Left hindlimb (tissue), 1 donor: ENCODE data around the gene ADAMTS18.
"Not testable (repeated sequence)": the region's sequence is repeated elsewhere in the genome, so short reads cannot be mapped to it uniquely, and the experiment has no call there.

Experiments used
- DNase-seq: peaks from one replicate; pipeline ENCODE4 v3.0.0-alpha.2; 2018

Gene ADAMTS18

DNA sequence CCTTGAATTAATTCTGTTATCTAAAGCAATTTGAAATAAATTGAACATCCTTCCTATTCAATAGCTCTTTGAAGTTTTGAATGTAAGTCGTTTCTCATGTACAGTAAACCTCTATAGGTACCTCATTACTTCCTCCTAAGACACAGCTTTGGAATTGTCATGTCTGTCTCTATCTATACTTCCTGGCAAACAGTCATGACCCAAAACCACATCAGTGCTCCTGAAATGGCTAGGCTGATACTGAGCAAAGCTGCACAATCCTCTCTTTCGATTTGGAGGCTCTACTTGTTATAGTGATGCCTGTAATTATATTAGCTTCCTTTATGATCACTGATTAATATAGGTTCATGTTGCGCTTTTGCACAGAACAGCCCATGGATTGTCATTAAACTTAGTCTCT, 110.1 kb downstream of the ADAMTS18 start:
- no peak for DNase-seq

DNA sequence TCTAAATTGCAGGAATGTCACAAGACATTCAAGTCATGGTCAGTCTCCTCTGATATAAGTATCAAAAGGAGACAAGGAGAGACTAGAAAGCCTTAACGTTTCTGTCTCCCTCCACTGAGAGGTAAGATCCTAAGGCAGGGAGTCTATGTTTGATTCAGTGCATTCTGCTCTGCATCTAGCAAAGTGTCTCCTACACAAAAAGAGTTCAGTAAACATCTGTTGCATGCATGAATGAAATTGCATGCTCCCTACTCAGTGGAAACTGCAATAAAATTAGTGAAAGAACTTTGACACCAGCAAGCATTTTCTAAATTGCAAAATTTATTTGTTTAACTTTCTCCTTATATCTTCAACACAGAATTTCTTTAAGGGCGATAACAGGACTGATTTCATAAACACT, 111.1 kb downstream of the ADAMTS18 start:
- no peak for DNase-seq

DNA sequence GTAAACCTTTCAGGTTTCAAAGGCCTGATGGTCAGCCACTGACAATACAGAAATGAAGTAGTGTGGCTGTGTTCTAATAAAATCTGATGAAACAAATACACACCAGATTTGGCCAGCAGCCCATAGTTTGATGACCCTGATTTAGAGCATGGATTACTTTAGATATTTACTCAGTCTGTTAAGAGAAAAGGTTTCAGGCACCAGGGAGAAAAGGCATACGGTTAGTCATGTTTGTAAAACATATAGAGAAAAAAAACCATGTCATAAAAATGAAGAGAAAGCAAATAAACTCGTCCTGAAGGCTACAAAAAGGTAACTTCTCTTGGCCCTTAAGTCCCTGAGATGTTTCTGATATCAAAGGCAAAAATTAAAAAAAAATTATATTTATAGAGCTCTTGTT, 112.1 kb downstream of the ADAMTS18 start:
- no peak for DNase-seq

DNA sequence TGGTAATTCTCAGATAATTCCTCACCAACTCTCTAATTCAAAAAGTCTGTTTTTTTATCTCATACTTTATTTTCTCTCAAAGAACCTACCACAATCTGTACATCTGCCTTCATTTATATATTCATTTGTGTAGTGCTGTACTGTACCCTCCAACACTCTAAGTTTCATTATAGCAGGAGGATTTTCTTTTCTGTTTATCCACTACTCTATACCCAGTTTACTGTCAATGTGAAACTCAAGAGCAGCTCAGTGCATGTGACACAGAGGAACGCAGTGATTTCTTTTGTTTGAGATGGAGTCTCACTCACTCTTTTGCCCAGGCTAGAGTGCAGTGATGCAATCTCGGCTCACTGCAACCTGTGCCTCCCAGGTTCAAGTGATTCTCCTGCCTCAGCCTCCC, 117.8 kb downstream of the ADAMTS18 start:
- no peak for DNase-seq

DNA sequence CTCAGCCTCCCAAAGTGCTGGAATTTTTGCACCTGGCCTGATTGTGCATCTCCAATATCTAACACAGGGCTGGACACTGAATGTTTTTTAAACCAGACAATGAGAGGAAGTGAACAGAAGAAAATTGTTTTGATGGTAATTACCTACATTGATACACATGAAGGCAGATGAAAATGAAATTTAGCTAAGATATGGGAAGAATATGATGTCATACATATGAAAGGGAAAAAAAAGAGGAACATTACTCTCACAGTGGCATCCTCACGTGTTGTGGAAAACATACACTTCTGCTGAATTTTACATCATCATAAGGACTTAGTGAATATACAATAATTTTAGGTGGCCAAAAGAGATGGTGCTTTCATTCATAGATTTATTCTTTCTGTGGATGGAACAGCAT, 124.0 kb downstream of the ADAMTS18 start:
- no peak for DNase-seq

DNA sequence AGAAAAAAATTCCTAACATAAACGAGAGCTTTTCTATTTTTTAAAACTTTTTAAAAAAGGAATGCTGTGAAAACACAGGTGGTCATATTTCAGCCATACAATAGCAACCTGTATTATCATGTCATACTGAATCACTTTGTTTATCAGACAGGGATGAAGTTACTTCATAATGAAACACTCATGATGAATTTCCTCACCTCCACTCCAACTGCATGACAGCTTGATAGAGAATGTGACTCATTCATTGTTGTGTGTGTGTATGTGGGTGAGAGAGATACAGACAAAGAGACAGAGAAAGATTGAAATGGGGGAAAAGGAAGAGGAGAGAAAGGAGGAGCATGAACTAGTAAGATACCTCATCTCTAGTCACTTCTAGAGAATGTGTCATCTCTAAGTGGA, 126.7 kb downstream of the ADAMTS18 start:
- no peak for DNase-seq

DNA sequence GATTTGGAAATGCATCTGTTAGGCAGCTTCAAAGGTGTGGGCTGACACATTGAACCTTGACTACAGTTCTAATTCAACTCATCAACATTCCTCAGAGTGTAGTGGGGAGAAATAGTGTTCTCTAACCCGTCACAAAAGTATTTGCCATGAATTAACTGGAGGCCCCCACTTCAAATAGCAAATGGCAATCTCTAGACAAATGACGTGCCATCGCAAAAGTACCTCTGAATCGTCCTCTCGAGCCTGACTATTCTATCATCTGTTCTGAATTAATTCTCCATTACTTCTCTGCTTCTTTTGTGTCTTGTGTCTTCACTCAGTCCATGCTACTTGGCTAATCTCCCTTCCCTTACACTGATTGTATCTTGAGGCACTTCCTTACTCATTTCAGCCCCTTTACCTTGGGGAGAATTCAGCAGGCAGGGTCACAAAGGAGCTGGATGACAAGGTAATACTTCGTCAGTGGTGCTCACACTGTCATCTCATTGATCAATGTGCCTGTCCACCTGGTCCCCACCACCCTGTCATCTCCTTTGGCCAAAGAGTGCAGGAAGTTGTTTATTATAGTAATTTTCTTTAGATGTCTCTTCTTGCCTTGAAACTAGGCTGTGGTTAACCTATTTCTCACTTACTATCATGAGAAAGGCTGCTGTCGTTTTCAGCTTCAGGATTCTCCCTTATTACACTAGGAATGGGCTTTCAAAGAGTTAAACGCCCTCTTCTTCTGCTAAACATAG, 127.2 kb downstream of the ADAMTS18 start:
- DNase-seq: no peak

DNA sequence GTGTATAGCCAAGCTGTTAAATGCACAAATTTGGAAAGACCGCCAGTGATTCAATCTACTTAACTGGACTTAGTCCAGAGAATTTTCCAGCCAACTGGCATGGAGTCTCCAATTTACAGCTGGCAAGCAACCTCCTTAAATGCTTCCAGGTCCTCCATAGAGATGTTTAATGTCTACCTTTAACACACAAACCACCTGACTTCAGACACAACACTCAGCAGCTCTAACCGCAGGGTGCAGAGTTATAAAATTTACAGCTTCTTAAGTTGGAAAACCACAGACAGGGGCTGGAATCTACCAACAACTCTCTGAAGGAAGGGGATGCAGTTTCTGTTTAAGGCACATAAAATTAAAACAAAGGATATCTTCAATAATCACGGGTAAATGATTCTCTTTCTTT, 128.8 kb downstream of the ADAMTS18 start:
- DNase-seq: no peak

DNA sequence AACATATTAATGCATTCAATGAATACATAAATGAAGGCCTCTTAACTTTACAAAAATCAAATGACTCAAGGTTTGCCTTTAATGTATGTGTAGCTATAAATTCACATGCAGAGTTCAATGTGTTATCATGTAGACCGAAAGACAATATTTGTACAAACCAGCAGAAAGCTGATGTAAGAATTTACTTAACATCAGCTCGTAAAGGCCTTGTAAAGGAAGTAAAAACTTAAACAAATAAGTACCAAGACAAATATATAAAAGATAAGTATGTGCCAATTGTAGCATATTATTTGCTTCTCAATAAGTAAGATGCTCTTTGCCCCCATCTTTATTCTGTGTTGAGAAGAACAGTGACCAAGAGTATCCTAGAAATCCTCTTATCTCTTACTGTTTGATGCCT, 130.0 kb downstream of the ADAMTS18 start:
- no peak for DNase-seq

DNA sequence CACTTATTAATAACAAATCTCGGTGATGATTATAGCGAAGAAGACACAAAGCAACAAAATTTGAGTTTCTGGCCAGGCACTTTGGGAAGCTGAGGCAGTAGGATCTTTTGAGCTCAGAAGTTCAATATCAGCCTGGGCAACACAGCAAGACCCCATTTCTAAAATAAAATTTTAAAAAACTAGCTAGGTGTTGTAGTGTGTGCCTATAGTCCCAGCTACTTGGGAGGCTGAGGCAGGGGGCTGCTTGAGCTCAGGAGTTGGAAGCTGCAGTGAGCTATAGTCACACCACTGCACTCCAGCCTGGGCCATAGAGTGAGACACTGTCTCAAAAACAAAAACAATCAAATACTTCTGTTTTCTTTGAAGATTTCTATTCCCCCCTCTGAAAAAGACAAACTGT, 130.7 kb downstream of the ADAMTS18 start:
- no peak for DNase-seq

DNA sequence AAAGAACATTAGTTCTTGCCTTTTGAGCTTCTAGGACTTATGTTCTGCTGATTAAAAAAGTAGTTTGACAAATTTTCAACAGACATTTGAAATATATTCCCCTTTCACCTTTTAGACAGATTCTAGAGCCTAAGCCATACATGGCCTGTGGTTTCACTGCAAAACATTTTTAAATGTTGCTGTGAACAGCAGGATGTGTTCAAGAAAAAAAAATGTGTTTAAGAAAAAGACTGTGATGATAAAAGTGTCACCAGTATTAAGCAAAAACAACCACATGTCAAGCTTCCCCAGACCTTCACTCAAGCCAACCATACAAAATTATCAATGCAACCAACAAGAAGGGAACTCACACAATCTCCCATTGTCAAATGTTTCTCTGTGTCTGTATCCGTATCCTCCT, 132.2 kb downstream of the ADAMTS18 start:
- no peak for DNase-seq

DNA sequence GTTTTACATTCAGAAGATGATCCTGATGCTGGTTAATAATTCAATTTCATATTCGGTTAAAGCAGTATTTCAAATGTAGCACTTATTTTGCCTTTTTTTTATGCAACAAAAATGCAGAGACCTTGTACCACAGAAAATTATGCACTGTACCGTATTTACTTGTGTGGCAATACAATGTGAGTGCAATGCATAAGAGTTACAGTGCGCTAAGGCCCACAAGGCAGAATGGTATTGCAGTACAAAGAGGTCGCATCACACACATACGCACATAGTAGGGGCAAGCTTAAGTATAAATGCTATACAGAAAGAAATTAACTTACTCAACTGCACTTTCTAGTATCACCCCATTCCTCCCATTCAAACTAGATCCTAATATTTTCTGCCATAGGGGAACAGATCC, 132.6 kb downstream of the ADAMTS18 start:
- no peak for DNase-seq

DNA sequence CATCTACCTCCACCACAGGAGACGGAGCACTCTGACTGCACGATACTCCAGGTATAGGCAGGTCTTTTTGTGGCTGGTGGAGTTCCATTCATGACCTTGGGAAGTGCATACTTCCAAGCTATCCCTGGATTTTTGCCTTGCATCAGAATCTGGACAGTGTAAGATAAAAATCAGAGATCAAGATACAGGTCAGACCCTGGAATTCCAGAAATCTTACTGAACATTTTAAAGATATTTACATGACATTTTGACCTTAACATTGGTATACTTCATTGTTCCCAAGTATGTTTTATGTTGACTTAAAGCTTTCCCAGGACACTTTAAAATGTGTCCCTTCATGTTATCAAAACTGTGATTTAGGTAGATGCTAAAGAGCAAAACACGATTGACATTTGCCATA, 134.6 kb downstream of the ADAMTS18 start:
- no peak for DNase-seq

DNA sequence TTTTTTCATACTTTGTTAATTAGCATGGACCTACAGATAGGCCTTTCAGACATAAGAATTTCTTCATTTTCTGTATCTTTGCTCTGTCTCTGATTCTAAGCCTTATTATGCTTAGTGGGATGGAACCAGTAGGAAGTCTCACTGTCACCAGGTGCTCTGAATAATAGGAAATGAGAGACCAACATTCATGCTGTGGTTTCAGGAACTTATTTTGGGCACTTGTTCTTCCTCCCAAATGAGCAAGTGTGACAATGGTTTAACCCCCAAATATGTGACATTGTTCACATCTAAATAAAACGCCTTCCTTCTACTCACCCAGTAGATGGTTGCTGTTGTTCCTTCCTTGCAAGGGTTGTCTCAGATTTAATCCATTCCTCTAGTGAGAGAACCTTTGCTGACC, 135.4 kb downstream of the ADAMTS18 start:
- no peak for DNase-seq

DNA sequence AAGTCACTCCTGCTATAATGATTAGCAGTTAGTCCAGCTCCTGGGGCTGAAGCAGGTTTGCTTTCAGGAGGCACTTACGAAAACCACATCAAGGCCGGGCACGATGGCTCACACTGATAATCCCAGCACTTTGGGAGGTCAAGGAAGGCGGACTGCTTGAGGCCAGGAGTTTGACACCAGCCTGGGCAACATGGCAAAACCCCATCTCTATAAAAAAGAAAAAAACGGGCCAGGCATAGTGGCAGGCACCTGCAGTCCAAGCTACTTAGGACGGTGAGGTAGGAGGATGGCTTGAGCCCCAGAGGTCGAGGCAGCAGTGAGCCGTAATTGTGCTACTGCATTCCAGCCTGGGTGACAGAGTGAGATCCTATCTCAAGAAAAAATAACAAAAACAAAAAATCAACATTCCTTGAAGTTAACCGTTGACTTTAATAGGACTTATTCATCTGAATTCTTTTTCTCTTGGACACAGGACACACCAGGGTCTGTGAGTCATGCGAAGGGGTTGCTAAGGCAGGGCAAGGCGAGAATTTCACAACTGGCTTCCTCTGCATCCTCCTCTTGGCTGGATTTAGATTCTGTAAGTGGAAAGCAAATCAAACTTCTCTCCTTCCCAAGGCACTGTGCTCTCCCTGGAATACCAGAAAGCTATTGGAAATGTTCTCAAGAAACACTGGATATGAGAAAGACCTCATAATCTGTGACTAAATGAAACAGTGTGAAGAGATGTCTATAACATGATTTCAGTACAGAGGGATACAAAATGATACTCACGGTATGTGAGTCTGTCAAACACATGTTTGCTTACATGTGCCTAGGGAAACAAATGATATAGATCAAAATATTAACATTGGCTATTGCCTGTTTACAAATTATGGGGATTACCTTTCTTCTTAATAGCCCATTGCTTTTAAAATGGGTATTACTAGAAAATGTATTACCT, 136.1 kb downstream of the ADAMTS18 start:
- no peak for DNase-seq

DNA sequence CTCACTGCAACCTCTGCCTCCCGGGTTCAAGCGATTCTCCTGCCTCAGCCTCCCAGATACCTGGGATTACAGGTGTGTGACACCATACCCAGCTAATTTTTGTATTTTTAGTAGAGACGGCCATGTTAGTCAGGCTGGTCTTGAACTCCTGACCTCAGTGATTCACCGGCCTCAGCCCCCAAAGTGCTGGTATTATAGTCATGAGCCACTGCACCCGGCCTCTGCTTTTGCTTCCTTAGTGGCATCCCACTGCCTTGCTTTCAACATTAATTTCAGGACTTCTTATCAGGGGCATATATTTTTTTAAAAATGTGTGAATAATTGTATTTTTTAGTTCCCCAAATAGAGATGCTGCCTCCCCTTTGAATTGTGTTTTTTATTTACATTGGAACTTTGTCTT, 136.8 kb downstream of the ADAMTS18 start:
- no peak for DNase-seq

DNA sequence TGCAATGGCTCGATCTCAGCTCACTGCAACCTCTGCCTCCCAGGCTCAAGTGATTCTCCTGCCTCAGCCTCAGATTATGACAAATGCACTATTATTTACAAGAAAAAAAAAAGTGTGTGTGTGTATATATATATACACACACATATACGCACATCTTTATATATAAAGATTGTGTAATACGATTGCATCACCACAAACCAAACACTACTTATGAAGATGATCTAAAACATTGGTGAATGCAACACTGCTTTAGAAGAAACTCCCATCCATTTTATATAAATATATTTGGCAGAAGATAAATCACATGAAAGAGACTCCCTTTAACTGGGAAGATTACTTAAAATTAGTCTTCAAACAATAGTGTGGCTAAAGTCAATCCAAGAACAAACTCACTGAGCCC, 138.9 kb downstream of the ADAMTS18 start:
- DNase-seq: no peak

DNA sequence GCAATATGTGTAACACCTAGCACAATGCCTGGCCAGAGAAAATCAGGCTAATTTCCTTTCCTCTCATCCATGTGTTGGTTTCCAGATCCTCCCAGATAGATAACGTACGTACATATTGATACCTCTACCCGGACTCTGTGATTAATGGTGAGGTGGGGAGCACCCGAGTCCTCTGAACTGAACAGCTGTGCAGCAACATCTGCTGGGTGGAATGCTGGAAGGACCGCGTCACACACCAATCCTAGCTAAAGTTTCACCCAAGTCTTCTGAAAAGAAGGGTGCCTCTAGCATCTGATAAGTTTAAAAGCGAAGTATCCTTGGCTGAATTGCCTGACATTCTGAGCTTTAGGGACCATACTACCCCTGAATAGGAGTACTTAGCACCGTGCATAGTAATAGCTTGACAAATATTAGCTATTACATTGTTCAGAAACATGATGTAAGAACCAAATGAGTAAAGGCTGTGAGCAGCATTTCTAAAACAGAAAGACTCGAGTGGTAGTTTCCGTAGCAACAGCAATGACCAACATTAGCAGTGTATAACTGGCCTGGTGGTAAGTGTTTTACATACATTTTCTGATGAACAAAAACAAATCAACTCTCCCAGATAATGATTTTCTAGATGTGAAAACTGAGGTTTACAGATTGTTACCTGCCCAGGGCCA, 144.3 kb downstream of the ADAMTS18 start:
- DNase-seq: no peak

DNA sequence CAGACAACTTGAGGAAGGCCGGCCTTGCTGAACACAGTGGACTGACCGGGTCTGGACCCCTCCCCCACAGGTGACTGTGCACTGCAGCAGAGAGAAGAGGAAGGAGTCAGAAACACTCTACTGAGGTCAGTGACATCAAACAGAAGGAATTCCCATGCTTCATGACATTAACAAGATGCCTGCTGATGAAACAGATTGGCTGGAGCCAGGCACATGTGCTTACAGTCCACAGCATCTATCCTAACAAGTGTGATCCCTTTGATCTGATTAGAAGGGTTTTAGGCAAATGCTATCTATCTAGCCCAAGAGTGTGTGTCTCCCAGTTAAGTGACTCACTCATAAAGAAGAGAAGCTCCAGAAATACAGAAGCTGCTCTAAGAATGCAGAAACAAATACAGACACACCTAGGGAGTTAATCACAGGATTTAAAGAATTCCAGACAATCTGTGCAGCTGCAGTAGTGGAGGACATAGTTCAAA, 145.5 kb downstream of the ADAMTS18 start:
- no peak for DNase-seq

DNA sequence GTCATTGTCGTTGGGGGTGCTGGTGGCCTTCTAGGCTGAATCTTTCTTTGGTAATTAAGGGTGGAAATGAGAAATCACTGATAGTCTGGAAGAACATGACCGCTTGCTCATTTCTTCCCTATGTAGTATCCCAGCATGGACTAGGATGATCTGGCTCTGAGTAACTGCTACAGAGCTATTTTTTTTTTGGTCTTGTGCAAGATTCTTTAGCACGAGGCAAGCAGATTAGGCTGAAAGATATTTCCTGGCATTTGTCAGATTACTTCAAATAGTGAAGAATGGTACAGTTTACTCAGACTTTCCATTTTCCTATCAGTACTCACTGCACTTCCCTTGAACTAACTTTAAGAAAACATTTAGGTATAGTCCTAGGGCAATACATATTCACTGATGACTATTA, 146.6 kb downstream of the ADAMTS18 start:
- DNase-seq: no peak

DNA sequence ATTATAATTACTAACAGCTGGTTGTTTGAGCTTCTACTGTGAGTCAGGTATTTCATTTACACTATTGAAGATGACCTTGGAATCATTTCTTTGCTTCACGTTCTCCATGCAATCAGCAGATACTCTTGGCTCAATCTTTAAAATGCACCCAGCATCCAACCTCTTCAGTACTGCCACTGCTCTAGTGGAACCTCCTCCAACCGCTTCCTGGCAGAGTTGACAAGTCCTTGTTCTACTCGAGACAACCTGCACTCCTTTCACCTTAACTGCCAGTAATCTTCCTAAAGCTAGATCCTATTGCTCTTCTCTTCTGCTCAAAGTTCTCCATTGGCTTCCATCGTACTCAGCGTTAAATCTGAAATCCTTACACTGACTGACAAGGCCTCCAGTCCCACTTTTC, 149.2 kb downstream of the ADAMTS18 start:
- DNase-seq: no peak

DNA sequence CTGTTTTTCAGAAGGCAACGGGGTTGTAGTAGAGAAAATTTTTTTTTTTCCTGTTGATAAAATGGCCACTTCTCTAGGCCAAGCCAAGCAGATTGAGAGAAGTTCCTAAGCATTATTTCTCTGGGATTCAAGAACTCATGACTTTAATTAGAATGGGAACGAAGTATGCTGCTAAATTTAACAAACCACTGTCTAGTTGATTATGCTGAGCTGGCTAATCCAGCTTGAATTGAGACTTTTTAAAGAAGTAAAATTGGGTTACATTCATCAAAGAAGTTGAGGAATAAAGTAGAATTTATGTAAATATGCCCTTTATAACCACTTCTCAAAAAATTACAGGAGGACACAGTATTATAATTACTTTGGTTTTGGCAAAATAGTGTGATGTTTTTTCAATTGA, 152.5 kb downstream of the ADAMTS18 start:
- no peak for DNase-seq

DNA sequence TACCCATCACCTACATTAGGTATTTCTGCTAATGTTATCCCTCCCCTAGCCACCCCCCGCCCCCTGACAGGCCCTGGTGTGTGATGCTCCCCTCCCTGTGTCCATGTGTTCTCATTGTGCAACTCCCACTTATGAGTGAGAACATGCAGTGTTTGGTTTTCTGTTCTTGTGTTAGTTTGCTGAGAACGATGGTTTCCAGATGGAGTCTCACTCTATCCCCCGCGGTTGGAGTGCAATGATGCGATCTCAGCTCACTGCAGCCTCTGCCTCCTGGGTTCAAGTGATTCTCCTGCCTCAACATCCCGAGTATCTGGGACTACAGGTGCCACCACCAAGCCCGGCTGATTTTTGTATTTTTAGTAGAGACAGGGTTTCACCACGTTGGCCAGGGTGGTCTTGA, 155.5 kb downstream of the ADAMTS18 start:
- not testable (repeated sequence) for DNase-seq

DNA sequence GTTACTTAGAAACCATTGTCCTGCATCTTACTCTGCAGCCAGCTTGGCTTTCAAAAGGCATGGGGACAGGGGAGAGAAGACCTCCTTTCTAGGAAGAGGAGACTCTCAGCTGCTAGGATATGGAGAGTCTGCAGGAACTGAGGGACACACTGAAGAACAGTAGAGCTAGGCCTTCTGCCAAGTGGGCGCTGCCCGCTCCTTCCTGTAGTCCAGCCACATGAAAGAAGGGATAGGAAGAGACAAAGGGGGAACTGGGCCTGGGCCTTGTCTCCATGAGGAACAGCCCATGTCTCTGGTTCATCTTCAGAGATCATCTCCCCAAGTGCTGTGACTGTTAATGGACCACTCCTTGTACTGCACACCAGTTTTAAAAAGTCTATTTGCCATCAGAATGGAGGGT, 157.3 kb downstream of the ADAMTS18 start:
- no peak for DNase-seq
